ENCODE data around the gene INSIG1. TPM values are rescaled to one million over a fixed set of nuclear protein-coding genes. Genes with fewer than 3 reads are reported as not detected.

The INSIG1 gene
- total and polyA plus RNA-seq, 2 donors from 2014 or later, result 24.6 to 25.7 TPM

DNA sequence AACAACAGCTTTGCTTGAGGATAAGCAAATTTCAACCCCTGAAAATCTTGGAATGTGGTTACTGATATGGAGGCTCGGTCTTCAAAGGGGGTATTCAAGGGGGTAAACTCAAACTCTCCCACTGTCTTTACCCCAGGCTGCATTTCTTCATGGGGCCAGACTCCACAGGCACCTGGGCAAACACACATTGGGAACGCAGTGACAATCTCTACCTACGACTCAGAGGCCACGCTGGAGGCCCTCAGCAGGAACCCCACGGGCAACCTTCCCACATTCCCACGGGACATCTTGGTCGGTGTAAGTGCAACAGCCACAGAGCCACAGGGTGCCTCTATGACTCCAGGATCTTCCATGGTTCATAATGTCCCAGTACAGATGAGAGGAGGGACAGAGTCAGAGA, 2.2 kb upstream of the INSIG1 start:
- FAIRE-seq (no peak), DNase-seq (no peak)
- Histone ChIP-seq H3K4me3 (ENCODE audit: low read length in 3 of 3) (no peak overlapping the region), H3K27me3 (ENCODE audit: control insufficient read depth, insufficient read depth, low read length) (no peaks in the 10 kb centered on the region), H3K9me3 (ENCODE audit: control insufficient read depth in 2 of 3, insufficient read depth in 1 of 3, low read length in 3 of 3) (no peaks in the 10 kb centered on the region), H3K36me3 (ENCODE audit: control insufficient read depth in 2 of 3, insufficient read depth in 3 of 3, low read length in 3 of 3) (no peaks in the 10 kb centered on the region), H3K4me1 (ENCODE audit: control insufficient read depth in 2 of 3, insufficient read depth in 2 of 3, low read depth in 1 of 3, low read length in 3 of 3) (peaks cover 0 to 13% (median 5%) of the 10 kb centered on the region in 3 donors), H3K27ac (ENCODE audit: low read depth in 2 of 2, low read length in 2 of 2) (no peak overlapping the region), H3K9ac (ENCODE audit: low read length in 3 of 3) (no peak overlapping the region)
- intact Hi-C loops (cut with DNase I), result no loop called here
- TF ChIP-seq, protein P1, sequence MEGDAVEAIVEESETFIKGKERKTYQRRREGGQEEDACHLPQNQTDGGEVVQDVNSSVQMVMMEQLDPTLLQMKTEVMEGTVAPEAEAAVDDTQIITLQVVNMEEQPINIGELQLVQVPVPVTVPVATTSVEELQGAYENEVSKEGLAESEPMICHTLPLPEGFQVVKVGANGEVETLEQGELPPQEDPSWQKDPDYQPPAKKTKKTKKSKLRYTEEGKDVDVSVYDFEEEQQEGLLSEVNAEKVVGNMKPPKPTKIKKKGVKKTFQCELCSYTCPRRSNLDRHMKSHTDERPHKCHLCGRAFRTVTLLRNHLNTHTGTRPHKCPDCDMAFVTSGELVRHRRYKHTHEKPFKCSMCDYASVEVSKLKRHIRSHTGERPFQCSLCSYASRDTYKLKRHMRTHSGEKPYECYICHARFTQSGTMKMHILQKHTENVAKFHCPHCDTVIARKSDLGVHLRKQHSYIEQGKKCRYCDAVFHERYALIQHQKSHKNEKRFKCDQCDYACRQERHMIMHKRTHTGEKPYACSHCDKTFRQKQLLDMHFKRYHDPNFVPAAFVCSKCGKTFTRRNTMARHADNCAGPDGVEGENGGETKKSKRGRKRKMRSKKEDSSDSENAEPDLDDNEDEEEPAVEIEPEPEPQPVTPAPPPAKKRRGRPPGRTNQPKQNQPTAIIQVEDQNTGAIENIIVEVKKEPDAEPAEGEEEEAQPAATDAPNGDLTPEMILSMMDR (IDR thresholded peaks at IDR 0.05; ENCODE audit: borderline replicate concordance, extremely low read depth, insufficient read depth), result no peak

DNA sequence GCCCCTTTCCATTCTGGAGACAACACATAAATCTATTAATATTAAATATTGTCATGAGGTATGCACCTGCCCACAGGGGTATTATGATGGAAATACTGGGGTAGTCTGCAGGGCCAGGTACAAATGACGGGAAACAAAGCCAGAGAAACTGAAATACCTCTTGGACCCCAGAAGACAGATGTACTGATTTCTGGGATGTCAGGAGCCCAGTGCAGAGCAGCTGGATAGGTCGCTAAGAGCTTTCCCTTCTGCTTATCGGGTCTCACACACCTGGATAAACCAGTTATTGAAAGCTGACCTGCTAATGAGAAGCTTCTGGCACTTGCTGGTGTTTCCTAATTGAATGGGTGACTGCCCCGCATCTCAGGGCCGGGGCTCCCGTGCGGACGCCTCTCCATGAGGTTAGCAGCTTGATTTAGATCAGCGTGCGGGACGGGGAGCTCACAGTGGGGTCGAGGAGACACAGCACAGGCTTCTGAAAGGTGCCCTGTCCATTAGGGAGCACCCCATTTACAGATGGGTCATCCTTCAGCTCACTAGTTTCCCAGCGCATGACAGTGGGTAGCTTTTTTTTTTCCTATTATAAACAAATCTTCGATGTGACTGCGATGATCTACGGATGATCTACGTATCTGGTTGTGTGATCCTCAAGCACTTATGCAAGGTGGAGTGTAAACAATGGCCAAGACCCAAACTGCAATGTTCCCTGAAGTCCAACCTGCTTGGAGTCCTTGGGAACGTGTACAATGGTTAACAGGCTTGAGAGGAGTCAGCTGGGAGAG, 1.5 kb upstream of the INSIG1 start:
- Histone ChIP-seq H3K36me3 (ENCODE audit: control insufficient read depth in 2 of 3, insufficient read depth in 3 of 3, low read length in 3 of 3) (no peaks in the 10 kb centered on the region), H3K9me3 (ENCODE audit: control insufficient read depth in 2 of 3, insufficient read depth in 1 of 3, low read length in 3 of 3) (no peaks in the 10 kb centered on the region), H3K4me1 (ENCODE audit: control insufficient read depth in 2 of 3, insufficient read depth in 2 of 3, low read depth in 1 of 3, low read length in 3 of 3) (peaks cover 5 to 17% (median 5%) of the 10 kb centered on the region in 3 donors), H3K4me3 (ENCODE audit: low read length in 3 of 3) (peak overlapping the region; percentile 21 to 75 (median 59)), H3K9ac (ENCODE audit: low read length in 3 of 3) (peak overlapping the region in 1 of 3 donors; percentile 78), H3K27me3 (ENCODE audit: control insufficient read depth, insufficient read depth, low read length) (no peaks in the 10 kb centered on the region), H3K27ac (ENCODE audit: low read depth in 2 of 2, low read length in 2 of 2) (peak overlapping the region; percentile 84 to 88)
- no peak for FAIRE-seq
- no peak for DNase-seq
- TF ChIP-seq, protein P1 (IDR thresholded peaks at IDR 0.05; ENCODE audit: borderline replicate concordance, extremely low read depth, insufficient read depth), result no peak
- intact Hi-C loops (cut with DNase I), result no loop called here

DNA sequence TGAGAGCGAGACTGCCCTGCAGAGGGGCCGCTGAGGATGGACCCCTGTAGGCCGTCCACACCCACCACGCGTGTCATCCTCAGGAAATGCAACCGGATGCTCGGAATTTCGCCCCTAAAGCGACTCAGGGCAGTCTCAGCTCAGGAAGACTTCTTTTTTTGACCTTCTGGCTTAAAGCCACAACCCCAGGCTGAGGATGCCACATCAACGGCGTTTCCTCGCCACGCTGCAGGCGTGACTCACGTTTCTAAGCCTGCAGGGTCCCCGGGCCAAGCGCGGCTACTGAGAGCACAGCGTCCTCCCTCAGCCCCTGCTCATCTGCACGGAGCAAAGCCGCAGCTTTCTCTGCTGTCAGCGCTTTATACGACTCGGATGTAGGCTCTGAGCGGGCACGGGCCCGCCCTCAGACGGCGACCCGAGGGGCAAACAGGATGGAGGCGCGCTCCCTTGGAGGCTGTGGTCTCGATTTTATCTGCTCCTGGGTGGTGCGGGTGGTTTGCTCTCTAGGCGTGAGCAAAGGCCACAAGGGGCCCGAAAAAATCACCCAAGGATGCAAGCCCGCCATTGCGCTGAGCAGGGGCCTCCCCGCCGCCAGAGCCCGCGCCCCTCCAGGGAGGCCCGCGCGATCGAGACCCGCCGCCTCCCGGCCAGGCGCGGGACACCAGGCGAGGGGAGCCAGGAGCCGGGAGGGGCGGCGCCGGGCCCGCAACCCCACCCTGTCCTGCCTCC, 726 bp upstream of the INSIG1 start:
- TF ChIP-seq, protein P1 (IDR thresholded peaks at IDR 0.05; ENCODE audit: borderline replicate concordance, extremely low read depth, insufficient read depth), result no peak
- FAIRE-seq, result no peak
- Histone ChIP-seq H3K4me3 (ENCODE audit: low read length in 3 of 3) (peak overlapping the region; percentile 57 to 75 (median 59)), H3K36me3 (ENCODE audit: control insufficient read depth in 2 of 3, insufficient read depth in 3 of 3, low read length in 3 of 3) (no peaks in the 10 kb centered on the region), H3K4me1 (ENCODE audit: control insufficient read depth in 2 of 3, insufficient read depth in 2 of 3, low read depth in 1 of 3, low read length in 3 of 3) (peaks cover 5 to 17% (median 5%) of the 10 kb centered on the region in 3 donors), H3K9me3 (ENCODE audit: control insufficient read depth in 2 of 3, insufficient read depth in 1 of 3, low read length in 3 of 3) (no peaks in the 10 kb centered on the region), H3K27ac (ENCODE audit: low read depth in 2 of 2, low read length in 2 of 2) (peak overlapping the region; percentile 84 to 88), H3K27me3 (ENCODE audit: control insufficient read depth, insufficient read depth, low read length) (no peaks in the 10 kb centered on the region), H3K9ac (ENCODE audit: low read length in 3 of 3) (peak overlapping the region; percentile 26 to 80 (median 78))
- intact Hi-C loops (cut with DNase I), result no loop called here
- DNase-seq, result peak; percentile 46 to 91 (median 73)
